HG03342 (cell line): ENCODE measurements around the gene TEX13D.
A peak's percentile ranks its signal among the peaks of the same experiment; 100 is the strongest.

ENCODE experiments used
- ATAC-seq: cut with Tn5 transposase; IDR thresholded peaks from one replicate; pipeline ENCODE4 v1.9.1; 2021; ENCODE audit warnings: mild to moderate bottlenecking, moderate library complexity; ENCODE audit not compliant: unreplicated experiment

TEX13D gene

DNA sequence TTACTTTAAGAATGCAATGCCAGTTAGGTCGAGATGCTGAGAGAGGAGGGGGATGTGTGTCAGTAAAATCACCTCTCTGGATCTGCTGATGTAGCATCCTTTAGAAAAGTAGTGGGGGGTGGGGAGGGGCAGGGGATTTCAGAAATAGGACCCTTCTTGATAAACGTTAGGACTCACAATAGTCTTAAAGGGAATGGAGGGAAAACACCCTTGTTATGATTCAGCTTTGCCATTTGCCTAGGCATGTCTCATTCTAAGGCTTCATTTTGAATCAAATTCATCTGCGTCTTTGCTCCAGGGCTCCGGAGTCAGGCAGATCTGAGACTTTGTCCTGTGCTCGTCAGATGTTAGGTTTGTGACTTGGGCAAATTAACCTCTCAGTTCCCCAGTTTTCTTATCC is 14.8 kb downstream of the TEX13D start:
- ATAC-seq, result no peak

GRCh38 chrX:124348182-124348581 is 15.7 kb downstream of the TEX13D start:
- no peak for ATAC-seq

GRCh38 chrX:124348885-124349453 is 16.5 kb downstream of the TEX13D start:
- ATAC-seq, result no peak

GRCh38 chrX:124354648-124355047 is 22.2 kb downstream of the TEX13D start:
- ATAC-seq, result no peak

- ATAC-seq, result peak; percentile 57
Observed at GRCh38 chrX:124358800-124359383, 26.4 kb downstream of the TEX13D start.

DNA sequence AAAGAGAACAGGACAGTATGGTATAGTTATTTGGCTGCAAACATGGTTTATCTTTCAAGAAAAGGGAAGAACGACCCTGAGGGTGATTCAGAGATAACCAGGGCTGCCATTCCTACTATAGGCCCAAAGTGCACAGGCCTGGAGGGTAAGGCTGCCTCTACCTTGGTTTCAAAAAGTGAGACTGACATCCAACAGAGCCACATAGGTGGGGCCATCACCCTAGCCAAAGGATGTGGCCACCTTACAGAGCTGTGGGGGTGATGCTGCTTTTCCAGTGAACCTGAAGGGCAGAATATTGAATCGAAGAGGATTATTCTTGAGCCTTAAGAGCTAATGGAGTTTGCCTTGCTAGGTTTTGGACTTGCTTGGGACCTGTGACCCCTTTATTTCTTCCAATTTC is 29.6 kb downstream of the TEX13D start:
- ATAC-seq, result no peak

DNA sequence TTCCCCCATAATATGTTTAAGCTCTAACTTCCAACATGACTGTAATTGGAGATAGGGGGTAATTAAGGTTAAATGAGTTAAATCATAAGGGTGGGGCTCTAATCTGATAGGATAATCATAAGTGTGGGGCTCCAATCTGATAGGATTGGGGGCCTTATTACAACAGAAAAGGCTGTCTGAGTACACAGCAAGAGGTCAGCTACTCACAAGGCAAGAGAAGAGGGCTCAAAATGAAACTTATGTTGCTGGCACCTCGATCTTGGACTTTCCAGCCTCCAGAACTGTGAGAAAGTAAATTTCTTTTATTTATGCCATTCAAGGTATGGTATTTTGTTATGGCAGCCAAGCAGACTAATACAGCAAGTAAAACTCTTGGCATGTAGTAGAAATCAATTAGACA is 30.3 kb downstream of the TEX13D start:
- ATAC-seq, result no peak

GRCh38 chrX:124369722-124370121 is 37.3 kb downstream of the TEX13D start:
- ATAC-seq, result no peak

GRCh38 chrX:124373348-124373747 is 40.9 kb downstream of the TEX13D start:
- no peak for ATAC-seq

DNA sequence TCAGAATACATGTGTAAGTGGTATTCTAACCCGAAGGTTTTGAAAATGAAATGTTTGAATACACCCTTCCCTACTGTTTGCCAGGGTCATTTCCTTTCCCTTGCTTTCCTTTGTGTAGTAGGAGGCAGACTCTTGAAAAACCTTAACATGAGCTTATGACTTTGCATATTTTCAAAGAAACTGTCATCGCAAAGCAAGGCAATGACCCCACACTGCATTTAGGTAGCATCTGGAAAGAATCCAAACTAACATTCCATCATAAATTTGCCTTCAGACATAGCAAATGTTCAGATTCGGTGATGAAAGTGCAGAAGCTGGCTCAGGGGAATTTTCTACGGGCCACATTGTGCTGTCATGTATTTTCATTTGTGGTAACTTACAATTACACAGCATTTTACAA is 46.2 kb downstream of the TEX13D start:
- ATAC-seq, result no peak

GRCh38 chrX:124383354-124383753 is 50.9 kb downstream of the TEX13D start:
- no peak for ATAC-seq

- ATAC-seq, result no peak
Observed at GRCh38 chrX:124386401-124386800, 53.9 kb downstream of the TEX13D start.
